Glomerular endothelial cell (primary cell): ENCODE measurements around the gene CCSER2. TPM values are rescaled to one million over a fixed set of nuclear protein-coding genes. Genes with fewer than 3 reads are reported as not detected.
"Not testable (repeated sequence)": the region's sequence is repeated elsewhere in the genome, so short reads cannot be mapped to it uniquely, and the experiment has no call there.

Experiments
- DNase-seq: peaks from one replicate; pipeline ENCODE4 v3.0.0-alpha.2; 2011; ENCODE audit warnings: low read depth, low spot score; ENCODE audit errors: extremely low read depth
- total RNA-seq: library from RNA; depleted of rRNA; stranded (reverse); fragments of >200 nt; gene quantifications from 2 replicates; pipeline ENCODE4 v1.2.3, GENCODE V29; 2015

CCSER2 gene, protein sequence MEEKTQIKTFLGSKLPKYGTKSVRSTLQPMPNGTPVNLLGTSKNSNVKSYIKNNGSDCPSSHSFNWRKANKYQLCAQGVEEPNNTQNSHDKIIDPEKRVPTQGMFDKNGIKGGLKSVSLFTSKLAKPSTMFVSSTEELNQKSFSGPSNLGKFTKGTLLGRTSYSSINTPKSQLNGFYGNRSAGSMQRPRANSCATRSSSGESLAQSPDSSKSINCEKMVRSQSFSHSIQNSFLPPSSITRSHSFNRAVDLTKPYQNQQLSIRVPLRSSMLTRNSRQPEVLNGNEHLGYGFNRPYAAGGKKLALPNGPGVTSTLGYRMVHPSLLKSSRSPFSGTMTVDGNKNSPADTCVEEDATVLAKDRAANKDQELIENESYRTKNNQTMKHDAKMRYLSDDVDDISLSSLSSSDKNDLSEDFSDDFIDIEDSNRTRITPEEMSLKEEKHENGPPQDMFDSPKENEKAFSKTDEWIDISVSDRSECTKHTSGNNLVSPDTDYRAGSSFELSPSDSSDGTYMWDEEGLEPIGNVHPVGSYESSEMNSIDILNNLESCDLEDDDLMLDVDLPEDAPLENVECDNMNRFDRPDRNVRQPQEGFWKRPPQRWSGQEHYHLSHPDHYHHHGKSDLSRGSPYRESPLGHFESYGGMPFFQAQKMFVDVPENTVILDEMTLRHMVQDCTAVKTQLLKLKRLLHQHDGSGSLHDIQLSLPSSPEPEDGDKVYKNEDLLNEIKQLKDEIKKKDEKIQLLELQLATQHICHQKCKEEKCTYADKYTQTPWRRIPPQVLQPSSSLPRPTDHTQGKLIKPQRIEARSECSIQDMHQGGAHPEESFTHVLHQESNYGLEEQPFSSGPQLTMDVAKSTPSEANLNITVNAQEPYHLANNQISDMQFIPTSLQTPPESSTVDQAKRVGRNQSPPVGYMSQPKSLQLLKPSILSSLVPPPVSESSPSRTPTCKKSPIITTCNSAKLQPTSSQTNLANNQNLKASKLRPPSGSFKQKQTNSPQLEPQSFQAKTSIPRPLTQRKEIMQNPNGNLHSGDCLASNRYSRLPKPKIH
- total RNA-seq = 23.1 and 44.9 TPM in 2 replicates

DNA sequence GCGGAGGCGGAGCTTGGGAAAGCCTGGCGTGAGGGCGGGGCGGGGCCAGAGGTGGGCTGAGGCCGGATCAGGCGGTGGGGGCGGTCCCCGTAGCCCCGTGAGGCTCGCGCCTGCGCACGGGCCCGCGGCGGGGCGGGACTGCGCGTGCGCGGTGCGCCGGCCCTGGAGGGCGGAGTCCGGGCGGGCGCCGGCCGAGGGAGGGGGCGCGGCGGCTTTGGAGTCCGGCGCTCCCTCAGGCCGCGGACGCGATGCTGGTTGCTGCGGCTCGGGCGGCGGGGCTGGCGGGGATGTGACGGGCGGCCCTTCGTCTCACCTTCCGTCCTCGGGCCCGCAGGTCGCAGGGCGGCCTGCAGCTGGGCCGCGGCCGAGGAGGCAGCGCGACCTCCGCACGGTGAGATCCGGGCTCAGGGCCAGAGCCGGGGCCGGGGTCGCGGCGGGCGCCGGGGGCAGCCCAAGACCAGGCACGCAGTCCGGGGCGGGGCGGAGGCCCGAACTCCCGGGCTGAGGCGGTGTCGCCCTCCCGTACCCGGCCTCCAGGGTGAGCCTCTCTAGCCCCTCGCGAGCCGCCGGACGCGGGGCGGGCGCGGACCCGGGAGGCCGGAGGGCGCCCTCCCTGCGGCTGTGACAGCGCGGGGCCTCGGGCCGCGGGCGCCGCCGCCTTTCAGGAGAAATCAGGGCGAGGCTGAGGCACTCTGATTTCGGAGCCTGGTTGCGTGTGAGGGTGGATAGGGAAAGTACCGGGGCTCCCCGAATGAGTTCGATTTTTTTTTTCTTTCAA, at the start of gene CCSER2:
Gene CCSER2, plus strand, starts transcription at position 172 of the 778 bp plus-strand sequence. CDS start 42,464 bp downstream, outside the sequence.
- no peak for DNase-seq

DNA sequence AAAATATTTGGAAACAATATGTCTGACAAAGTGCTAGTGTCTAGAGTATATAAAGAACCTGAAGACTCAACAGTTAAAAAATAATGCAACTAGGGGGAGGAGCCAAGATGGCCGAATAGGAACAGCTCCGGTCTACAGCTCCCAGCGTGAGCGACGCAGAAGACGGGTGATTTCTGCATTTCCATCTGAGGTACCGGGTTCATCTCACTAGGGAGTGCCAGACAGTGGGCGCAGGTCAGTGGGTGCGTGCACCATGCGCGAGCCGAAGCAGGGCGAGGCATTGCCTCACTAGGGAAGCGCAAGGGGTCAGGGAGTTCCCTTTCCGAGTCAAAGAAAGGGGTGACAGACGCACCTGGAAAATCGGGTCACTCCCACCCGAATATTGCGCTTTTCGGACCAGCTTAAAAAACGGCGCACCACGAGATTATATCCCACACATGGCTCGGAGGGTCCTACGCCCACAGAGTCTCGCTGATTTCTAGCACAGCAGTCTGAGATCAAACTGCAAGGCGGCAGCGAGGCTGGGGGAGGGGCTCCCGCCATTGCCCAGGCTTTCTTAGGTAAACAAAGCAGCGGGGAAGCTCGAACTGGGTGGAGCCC, 48.4 kb upstream of the CCSER2 start:
- not testable (repeated sequence) for DNase-seq

DNA sequence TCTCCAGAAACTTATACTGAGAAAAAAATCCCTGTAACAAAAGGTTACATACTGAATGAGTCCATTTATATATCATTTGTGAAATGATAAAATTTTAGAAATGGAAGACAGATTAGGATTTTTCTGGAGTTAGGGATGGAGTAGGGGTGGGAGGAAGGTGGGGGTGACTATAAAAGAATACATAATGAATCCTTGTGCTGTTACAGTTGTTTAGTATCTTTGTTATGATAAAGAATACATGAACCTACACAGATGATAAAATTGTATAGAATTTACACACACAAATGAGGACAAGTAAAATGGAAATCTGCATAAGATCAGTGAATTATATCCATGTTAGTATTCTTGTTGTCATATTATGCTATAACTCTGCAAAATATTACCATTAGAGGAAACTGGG, 41.7 kb upstream of the CCSER2 start:
- no peak for DNase-seq

DNA sequence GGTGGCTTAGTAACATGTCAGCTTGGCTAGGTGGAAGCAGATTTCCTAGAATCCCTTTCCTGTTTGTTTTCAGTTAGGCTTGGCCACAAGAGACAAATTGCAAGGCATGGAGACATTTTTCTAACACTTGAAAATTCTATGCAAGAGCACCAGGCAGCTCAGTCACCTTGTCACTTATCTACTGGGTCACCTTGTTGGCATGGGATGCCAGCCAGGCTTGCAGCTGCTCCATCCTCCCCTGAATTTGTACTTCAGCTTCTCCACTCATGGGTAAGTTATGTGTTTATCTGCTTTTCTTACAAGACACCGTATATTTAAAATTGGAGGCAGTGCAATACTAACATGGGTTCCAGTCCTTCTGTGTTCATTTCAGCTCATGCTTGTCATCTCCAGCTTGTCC, 40.2 kb upstream of the CCSER2 start:
- no peak for DNase-seq

DNA sequence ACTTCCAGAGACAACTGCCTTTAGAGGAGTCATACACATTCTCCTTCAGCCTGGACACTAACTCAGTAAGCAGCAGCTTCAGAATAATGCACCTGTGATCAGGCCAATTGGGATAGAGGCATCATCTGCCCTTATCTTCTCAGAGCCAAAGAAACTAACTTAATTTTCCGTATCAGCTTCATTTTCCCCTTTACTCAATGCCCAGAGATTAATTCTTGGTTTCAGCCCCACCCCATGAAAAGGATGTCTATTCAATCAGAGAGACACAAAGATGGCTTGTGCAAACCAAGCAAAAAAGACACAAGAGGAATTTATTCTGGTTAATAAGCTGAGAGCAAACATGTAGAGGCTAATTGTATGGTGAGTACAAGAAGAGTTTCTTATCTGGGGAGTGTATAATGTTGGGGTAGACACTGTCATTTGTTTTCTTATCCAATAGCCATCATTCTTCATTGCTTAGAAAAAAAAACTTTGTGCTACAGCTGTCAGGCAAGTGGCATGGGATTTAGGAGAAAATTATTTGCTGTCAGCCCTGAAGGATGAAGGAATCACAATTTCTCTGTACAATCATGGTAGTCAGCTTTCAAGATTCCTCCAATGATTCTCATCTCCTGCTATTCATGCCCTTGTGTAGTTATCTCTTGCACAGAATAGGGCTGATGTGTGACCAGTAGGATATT, 38.7 kb upstream of the CCSER2 start:
- DNase-seq = no peak

DNA sequence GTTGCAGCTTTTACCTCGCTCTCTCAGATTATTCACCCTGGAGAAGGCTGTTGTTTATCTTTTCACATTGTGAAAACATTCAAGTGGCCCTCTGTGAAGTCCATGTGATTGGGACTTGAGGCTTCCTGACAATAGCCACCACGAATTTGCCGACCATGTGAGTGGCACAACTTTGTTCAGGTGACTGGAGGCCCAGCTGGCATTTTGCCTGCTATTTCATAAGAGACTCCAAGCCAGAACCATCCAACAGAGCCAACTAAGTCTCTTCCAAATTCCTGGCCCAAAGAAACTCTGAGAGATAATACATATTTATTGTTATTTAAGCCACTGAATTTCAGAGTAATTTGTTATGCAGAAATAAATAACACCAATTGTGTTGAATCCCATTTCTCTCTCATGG, 38.2 kb upstream of the CCSER2 start:
- DNase-seq = no peak

DNA sequence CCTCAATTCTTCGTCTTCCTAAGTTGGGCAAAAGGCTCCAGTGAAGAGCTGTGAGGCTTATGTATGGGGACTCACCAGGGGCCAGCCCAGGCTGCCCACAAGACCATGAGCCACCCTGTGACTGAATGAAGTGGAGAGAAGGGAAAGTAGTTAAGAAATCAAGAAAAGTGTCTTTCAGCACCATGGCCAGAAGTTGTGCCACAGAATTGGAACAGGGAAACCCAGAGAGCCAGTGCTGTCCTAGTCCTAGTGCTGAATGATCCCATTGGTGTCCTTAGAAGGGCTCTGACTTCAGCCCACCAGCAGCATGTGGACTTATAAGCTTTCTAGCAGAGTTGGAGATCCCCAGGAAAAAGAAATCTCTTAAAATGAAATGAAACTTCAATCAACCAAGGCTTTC, 37.0 kb upstream of the CCSER2 start:
- no peak for DNase-seq

DNA sequence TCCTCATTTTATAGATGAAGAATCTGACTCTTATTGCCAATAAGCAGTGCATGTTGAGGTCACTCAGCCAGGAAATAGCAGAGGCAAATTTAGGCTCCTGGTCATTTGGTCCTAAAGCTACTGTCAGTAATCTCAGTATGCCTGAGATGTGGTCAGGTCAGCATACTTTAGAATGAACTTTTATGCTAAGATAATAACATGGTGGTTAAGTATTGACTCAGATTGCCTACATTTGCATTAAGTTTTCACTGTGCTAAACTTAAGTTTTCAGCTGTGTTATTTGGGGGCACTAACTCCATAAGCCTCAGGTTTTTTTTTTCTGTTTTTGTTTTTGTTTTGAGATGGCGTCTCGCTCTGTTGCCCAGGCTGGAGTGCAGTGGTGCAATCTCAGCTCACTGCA, 35.9 kb upstream of the CCSER2 start:
- no peak for DNase-seq

DNA sequence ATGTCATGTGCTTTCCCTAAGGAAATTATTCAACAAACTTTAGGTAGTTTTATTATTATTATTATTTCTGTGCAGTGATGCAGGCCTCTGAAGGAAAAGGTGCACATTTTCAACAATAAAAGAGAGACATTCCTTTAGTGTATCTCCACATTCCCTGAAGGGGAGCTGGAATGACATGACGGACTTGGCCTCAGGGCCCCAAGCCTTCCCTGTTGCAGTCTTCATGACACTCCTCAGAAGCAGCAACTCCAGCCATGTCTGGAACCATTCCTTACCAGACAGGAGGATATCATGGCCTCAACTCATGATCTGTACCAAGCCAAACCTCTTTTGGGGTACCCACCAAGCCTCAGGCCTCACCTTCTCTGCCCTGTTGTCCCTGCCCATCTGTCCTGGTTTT, 35.2 kb upstream of the CCSER2 start:
- DNase-seq = no peak

DNA sequence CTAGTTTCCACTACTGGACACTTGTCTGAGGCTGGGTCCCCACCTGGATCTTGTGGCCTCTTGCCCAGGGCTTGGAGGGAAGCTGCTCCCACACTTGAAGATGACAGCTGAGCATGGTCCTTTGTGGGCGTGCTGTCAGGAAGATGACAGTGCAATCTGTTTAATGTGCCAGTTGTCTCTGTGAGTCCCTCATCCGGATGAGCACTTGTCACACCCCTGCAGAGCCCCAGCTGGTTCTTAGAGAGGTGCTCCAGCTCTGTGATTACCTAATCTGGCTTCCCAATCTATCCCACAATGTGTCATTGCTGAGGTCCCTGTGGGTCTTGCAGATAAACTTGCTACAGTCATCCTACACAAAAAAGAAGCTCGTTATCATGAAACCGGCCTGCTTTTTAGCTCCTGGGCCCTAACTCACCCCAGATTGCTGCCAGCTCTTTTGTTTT, 34.8 kb upstream of the CCSER2 start:
- DNase-seq = no peak

DNA sequence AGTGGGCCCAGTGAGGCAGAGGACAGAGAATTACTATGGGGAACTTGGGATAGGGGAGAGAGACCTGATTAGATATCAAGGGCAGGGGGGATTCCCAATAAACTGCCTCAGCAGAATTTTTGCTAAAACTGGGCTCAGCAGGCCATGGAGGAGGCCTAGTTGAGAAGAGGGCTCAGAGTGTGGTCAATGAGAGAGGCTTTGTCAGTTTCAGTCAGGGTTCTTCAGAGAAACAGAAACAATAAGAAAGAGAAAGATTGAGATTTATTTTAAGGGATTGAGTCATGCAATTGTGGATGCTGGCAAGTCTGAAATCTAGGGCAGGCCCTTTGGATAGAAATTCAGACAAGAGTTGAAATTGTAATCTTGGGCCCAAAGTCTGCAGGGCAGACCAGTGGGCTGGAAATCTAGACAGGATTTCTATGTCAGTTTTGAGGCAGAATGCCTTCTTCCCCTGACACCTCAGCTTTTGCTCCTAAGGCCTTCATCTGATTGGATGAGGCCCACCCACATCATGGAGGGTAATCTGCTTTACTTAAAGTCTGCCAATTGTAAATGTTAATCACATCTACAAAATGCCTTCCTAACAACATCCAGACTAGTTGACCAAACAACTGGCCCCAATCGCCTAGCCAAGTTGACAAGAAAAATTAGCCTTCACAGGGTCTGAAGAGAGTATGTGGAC, 33.5 kb upstream of the CCSER2 start:
- DNase-seq = no peak

DNA sequence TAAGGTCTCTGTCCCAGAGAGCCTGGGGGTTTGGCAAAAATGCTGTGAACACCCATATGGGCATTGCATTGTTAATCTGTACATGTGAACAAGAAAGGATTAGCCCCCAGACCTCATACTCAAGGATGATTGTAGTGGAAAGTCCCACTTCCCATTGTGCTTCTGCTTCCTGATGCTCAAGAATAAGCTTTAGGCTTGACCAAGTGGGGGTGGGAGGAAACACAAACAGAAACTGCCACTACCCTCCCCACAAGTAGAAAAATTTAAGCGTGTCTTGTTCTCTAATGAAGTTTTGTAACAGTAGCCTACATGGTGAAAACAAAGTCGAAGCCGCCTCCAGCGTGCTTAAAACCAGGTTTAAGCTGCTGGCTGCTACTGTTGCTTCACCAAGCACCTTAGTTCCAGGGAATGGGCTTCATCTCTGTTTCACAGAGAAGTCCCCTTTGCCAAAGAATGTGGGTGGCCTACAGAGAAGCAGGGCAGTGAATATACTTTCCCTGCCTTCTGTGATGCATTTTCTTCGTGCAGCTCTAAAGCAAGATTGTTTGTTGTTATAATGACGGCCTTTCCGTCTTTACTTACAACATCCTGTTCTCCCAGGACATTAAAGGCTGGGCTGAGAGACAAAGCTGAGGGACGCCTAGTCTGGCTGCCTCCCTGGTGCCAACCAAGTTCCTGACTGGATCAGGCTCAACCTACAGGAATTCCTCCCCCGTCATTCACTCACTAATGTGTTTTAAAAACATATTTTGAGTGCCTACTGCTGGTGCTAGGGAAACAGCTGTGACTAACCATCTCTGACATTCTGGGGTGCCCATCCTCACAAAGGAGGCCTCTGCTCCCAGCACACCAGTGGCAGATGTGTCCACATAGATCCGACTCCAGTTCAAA, 32.1 kb upstream of the CCSER2 start:
- DNase-seq = peak; percentile 87

DNA sequence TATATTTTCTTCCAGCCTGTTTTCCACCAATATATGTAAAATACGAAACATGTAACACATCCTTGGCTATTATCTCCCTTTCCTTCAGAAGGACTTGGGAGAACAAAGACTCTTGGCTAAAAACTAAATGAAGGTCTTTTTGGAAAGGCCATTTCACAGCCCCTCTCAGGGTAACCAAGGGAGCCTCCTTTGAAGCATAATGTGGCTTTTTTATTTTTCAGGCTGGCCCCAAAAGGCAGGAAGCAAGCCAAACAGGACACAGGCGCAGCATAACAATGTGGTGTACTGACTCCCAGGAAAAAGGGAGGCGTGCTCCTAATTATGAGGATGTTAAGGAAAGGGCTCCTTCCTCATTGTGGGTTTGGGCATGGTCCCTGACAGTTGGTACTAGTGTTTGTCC, 30.3 kb upstream of the CCSER2 start:
- no peak for DNase-seq

DNA sequence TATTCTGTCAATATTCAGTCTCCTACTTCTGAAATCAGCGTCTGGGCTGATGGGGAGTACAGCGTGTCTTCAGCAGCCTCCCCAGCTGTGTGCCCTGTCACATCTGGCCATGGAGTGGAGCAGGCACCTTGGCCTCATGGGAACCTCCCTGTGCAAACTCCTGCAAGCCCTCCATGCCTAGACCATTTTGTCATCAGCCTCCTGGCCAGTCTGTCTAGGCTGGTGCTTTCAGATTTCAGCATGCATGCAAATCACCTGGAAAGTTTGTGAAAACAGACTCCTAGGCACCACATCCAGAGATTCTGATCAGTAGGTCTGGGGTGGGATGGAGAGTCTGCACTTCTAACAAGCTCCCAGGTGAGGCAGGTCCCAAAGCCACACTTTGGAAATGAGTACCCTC, 26.2 kb upstream of the CCSER2 start:
- DNase-seq = no peak

DNA sequence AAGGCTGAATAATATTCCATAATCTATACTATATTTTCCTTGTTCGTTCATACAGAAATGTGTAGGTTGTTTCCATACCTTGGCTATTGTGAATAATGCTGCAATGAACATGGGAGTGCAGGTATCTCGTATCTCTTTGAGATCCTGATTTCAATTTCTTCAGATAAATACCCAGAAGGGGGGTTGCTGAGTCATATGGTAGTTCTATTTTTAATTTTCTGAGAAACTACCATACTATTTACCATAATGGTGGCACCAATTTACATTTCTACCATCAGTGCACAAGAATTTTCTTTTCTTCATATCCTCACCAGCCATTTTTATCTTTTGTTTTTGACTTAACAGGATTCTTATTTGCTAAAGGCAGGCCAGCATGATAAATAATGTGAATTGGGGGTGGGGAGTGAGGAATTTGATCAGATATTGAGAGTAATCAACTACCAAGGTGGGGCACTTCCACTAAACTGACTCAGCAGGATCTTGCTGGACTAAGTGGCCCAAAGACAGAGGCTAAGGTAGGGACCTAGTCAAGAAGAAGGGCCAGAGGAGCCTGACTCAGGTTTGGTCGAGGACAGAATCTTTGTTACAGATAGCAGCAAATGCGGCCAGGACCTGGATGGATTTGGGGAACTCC, 21.5 kb upstream of the CCSER2 start:
- DNase-seq = no peak

DNA sequence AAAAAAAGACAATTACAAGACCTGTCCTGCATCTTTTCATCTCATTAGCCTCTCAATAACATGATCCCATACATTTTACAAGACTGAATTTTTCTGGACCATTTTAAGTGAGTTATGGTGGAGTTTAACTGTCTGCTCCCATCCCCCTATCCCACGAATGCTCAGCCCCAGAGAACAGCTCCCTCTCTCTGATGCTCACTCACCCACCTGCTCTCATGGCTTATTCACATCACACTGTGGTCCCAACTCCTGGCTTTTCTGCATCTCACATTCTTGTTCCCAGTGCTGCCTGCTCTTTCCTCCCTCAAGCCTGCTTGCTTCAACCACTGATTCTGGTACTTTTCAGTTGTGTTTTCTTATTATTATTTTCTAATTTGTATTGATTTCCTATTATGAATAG, 20.4 kb upstream of the CCSER2 start:
- no peak for DNase-seq

DNA sequence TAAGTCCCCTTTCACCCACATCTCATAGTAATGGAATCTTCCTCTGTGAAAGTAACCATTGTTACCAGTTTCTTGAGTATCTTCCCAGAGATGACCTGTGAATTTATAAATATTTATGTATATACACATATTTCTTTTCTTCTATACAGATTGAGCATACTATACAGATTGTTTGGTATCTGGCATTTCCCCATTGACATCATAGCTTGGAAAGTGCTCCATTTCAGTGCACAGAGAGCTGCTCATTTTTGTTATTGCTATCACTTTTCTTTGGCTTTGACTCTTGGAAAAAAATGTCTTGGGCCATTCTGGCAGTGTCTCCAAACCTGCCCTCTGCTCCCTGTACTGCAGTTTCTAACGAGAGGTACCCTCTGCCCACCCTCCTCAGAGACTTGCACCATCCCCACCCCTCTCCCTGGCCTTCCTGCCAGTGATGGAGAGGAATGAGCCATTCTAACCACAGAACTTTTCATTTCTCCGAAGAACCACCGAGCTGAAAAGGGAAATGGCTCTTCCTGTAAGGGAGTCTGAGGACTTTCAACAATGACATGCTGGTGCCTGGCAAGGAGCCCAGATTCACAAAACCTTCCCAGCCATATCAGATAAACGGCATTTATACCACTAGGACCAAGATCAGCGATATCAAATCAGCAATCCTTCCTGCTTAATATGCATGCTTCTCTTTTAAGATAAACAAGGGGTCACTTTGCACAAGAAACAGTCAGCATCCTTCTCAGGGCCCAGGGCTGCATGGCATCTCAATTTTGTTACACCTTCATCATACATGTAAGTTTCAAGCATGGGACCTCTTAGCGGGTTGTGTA, 19.7 kb upstream of the CCSER2 start:
- DNase-seq = peak; percentile 78
